T follicular helper cell (primary cell): Measurements from ENCODE around the gene USP22.
"Not testable (repeated sequence)": the region's sequence is repeated elsewhere in the genome, so short reads cannot be mapped to it uniquely, and the experiment has no call there.

Source experiments
- DNase-seq: peaks from one replicate; pipeline ENCODE4 v3.0.0-alpha.2; 2020; ENCODE audit warnings: low read depth

Gene USP22

GRCh38 chr17:20988001-20988636 is 54.7 kb downstream of the USP22 start:
- no peak for DNase-seq

GRCh38 chr17:20987511-20987910 is 55.3 kb downstream of the USP22 start:
- no peak for DNase-seq

- DNase-seq, result no peak
Measured at GRCh38 chr17:20986767-20987510, 55.9 kb downstream of the USP22 start.

GRCh38 chr17:20983359-20983637 is 59.5 kb downstream of the USP22 start:
- DNase-seq, result no peak

- DNase-seq, result no peak
Measured at GRCh38 chr17:20982589-20983358, 60.0 kb downstream of the USP22 start.

- no peak for DNase-seq
Measured at GRCh38 chr17:20981046-20981920, 61.5 kb downstream of the USP22 start.

- DNase-seq, result no peak
Measured at GRCh38 chr17:20979792-20980083, 63.1 kb downstream of the USP22 start.

- not testable (repeated sequence) for DNase-seq
Measured at GRCh38 chr17:20979007-20979791, 63.6 kb downstream of the USP22 start.

- DNase-seq, result not testable (repeated sequence)
Measured at GRCh38 chr17:20977609-20978253, 65.1 kb downstream of the USP22 start.

GRCh38 chr17:20975566-20975965 is 67.2 kb downstream of the USP22 start:
- no peak for DNase-seq

- DNase-seq, result no peak
Measured at GRCh38 chr17:20970329-20970728, 72.5 kb downstream of the USP22 start.

GRCh38 chr17:20968913-20969616 is 73.7 kb downstream of the USP22 start:
- DNase-seq, result no peak

GRCh38 chr17:20967776-20968175 is 75.0 kb downstream of the USP22 start:
- DNase-seq, result no peak

GRCh38 chr17:20966870-20967269 is 75.9 kb downstream of the USP22 start:
- DNase-seq, result no peak

- no peak for DNase-seq
Measured at GRCh38 chr17:20965492-20965891, 77.3 kb downstream of the USP22 start.

- no peak for DNase-seq
Measured at GRCh38 chr17:20961586-20961985, 81.2 kb downstream of the USP22 start.

GRCh38 chr17:20960871-20961270 is 81.9 kb downstream of the USP22 start:
- DNase-seq, result no peak

GRCh38 chr17:20955427-20956323 is 87.1 kb downstream of the USP22 start:
- DNase-seq, result no peak

GRCh38 chr17:20954794-20955193 is 88.0 kb downstream of the USP22 start:
- DNase-seq, result no peak
